HG03469 (cell line): ENCODE data around the gene AP1B1.

Experiments
- ATAC-seq: cut with Tn5 transposase; IDR thresholded peaks from one replicate; pipeline ENCODE4 v1.9.1; 2021; ENCODE audit warnings: mild to moderate bottlenecking, moderate library complexity, moderate number of reproducible peaks; ENCODE audit not compliant: unreplicated experiment

AP1B1 gene

DNA sequence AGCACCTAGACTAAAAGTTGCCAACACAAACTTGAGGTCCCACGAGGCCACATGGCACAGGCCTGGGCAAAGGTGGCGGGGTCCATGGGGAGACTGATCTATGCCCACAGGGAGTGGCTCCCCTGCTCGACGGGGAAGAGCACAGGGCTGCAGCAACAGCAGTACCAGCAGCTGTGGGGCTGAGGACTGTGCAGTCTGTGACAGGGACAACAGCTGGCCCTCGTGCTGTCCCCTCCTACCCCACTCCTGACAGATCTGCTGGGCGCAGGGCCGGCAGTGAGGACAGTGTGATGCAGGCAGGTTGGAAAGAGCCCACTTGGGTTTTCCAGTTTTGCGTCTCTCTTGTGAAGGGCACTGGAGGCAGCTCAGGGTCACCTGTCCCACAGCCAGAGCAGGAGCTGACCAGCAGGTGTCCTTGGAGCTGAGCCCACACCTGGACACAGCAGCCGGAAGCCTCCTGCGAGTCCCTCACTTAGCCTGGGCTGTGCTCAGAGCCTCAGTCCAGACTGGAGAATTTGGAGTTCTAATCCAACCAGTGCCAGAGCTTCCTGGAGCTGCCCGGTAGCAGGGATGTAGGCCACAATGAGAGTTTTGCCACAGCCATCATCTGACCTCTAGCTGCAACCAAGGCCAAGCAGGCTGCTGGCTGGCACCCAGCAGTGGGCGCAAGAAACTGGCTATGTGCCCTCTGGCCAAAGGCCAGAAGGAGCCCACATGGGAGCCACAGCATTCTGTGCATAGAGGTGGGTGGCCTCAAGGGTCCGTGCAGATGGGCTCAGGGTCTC is 85.5 kb downstream of the AP1B1 start:
- no peak for ATAC-seq

DNA sequence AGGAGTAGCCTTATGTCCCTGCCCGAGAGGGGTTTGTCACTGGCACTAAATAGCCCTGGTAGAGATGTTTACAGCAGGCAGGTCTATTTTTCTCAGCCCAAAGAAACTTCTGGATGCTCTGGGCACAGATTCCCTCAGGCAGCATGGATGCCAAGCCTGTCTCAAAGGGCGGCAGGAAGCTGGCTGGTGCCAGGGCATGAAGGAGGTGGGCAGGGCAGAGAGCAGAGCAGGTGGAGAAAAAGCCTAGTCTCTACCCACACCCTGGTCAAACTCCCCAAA is 86.0 kb downstream of the AP1B1 start:
- no peak for ATAC-seq

DNA sequence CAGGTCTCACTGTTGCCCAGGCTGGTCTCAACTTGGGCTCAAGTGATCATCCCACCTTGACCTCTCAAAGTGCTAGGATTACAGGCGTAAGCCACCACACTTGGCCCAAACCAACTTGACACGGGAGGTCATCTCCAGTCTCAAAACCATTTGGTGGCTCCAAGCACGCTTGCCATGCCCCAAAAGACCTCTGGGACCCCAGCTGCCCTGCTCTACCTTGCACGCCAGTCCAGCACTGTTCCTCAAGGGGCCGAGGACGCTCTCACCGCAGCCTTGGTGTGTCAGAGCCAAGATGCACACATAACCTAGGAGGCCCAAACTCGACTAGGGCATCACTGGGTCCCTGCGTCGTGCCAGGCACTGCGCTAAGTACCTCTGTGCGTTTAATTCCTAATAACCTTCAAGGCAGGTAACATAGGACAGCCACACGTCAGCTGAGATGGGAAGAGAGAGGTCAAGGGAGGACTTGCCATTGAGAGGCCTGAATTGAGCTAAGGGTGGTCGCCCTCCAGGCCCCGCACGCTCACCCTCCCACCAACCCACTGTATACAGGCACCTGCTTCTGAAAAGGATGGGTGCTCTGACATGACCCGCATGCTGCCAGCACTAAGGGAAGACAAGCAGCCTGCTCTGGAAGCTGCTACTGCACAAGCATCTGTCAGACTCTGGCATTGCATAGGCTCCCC is 86.5 kb downstream of the AP1B1 start:
- ATAC-seq: no peak

DNA sequence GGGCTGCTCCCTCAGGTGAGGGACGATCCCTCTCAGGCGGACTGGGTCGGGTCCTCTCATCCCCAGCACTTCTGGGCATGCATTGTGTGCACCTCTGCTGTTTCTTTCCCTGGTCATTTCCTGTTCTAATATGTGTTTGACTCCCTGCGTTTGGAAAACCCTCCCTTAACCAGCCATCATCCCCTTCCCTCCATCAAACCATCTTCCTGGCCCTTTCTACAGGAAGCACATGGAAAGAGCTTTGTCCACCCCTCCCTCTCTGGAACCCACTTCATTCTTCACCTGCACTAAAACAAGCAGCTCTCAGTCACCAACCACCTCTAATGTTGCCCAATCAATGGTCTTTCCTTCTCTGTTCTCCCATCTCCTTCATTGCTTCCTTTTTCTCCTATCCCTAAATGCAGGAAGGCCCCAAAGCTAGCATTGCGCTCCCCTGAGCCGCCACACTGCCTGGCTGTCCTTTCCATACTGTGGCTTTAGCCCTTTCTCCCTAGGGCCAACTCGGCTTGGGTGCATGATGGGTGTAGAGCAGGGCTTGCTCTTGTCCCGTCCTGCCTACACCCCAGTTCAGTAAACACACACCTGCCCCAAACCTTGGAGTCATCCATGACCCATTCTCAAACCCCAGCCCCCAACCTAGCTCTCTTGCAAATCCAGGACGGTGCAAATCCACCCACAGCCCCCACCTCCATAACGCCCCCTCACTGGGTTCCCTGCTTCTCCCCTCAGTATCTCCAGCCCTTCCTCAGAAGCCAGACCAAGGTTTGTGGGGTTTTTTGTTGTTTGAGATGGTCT is 87.4 kb downstream of the AP1B1 start:
- no peak for ATAC-seq

DNA sequence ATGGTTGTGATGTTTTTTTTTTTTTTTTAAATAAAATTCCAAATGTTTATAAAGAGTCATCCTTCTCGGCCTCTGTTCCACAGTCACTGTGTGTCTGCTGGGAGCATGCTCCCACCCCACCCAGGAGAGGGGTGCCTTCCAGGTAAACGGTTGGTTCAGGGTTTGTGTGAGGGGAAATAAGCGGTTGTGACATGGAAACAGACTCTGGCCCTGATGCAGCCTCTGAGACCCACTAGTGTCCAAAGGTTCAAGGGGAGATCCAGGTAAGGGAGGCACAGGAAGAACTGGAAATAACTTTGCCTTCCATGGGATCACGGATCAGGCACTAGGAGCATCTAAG is 87.9 kb downstream of the AP1B1 start:
- ATAC-seq: no peak

DNA sequence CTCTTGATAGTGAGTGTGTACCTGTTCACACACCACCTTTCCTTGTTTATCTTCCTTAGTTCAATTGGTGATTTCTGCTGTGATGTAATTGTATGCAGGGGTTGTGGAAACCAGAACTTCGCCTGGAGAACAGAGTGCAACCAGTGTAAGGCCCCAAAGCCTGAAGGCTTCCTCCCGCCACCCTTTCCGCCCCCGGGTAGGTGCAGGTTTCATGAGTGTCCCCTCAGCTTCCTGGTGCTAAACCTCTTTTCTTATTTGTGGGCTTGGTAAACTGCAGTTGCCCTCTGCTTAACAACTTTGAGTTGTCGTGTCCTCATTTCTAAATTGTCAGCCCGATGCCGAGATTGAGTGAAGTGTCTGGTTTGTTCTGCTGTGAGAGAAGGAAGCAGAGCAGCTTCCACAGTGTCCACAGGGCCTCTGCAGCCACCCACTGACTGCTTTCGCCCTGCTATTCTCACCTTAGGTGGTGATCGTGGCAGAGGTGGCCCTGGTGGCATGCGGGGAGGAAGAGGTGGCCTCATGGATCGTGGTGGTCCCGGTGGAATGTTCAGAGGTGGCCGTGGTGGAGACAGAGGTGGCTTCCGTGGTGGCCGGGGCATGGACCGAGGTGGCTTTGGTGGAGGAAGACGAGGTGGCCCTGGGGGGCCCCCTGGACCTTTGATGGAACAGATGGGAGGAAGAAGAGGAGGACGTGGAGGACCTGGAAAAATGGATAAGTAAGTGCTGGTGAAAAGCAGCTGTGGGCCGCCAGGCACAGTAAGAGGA is 89.1 kb downstream of the AP1B1 start:
- ATAC-seq: no peak

DNA sequence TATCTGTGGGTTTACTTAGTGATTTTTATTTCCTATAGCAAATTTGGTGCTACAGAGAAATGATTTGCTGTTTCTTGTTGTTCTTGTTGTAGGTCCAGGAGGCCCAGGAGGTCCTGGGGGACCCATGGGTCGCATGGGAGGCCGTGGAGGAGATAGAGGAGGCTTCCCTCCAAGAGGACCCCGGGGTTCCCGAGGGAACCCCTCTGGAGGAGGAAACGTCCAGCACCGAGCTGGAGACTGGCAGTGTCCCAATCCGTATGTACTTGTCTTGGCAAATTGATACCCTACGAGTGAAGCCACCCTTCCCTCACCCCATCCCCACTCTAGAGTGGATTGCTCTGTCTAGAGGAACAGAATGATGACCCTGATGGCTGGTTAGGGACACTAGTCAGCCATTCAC is 89.7 kb downstream of the AP1B1 start:
- ATAC-seq: no peak

DNA sequence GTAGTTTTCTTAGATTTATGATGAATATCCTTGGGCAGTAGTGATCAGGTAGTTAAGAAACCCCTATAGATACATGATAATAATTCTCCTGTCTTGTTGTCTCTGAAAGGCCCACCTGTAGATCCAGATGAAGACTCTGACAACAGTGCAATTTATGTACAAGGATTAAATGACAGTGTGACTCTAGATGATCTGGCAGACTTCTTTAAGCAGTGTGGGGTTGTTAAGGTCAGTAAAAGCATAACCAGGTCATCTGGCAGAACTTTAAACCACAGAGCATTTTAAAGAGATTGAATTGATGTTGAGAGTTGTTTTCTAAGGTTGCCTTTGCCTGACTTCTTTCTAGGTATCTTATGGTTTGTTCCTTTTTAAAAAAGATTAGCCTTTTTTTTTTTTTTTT is 96.0 kb downstream of the AP1B1 start:
- no peak for ATAC-seq

DNA sequence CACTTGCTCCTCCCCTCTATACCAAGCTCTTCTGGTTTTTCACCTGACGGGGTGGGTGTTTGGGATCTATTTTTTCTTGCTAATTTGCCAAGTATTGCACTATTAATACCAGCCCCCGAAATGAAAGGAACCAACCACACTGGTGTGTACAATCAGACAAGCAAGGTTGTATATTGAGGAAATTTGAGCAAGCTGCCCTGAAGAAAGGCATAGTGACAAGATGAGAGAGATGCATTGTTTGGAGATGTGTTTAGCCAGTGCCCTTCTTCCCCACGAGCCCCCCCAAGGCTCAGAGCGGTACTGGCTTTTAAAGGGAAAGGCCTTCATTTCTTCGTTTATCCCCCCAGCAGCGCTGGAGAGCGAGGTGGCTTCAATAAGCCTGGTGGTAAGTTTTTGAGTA is 97.2 kb downstream of the AP1B1 start:
- no peak for ATAC-seq

DNA sequence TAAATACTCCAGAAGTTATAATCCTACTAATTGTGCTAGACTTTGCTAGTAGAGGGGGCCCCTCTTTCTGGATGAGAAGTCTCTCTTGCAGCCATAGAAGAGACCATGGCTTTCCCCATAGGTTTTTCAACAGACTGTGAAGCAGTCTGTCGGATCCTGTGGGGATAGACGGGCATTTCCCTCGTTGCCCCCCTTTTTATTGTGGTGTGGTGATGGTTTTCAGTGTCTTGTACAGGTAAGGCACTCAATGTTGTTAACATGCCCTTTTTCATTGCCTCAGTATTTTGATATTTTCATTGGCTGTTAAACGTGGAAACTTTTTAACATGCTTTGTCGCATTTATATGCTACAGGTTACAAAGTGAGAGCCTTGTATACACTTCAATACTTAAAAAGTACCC is 98.3 kb downstream of the AP1B1 start:
- no peak for ATAC-seq

DNA sequence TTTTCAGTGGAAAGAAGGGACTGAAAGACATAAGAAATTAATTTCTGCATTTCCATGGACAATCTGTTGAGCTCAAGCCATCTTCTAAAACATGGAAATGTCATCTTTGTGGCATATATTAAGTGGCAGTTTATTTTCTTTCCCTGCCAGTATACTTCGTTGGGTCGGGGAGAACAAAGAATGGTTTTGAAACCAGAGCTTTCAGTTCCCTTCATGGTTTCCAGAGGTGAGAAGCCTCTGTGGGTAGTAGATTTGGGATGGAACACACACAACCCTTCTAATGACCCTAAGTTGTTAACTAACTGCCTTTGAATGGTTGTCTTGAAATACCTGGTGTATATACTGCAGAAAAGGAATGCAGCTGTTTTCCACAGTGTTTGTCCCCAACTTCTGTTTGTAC is 99.5 kb downstream of the AP1B1 start:
- ATAC-seq: no peak

DNA sequence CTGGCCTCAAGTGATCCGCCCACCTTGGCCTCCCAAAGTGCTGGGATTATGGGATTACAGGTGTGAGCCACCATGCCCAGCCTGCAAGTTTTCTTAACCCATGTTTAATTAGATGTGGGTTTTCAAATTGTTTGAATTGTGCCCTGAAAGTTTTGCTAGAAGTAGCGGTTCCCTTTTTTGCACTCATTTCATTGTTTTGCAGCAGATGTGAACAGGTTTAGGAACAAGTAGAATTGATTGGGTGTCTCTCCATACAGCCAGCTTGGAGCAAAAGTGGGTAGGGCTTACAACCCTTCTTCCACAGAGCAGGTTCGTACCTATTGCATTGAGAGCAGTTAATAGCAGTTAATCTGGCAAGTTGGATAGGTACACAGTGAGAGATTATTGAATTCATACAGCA is 104.2 kb downstream of the AP1B1 start:
- ATAC-seq: no peak

DNA sequence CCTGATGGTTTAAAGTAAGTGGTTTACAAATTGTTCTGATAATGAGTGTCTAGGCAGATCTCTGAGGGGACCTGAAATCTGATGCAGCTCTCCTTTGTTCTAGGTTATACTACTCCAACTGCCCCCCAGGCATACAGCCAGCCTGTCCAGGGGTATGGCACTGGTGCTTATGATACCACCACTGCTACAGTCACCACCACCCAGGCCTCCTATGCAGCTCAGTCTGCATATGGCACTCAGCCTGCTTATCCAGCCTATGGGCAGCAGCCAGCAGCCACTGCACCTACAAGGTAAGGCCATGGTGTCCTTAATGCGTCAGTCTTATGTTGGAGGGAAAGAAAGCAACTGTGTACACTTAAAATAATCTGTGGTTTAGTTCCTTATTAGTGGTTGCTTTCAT is 110.4 kb downstream of the AP1B1 start:
- no peak for ATAC-seq
